Stimulated activated CD4-positive, alpha-beta T cell treated with anti-CD3 and anti-CD28 coated beads, Interleukin-1b, Interleukin-23, amount 100 ng/mL, for 24 hours (primary cell): ENCODE results near the gene GPSM1.

Experiments
- DNase-seq, 4 experiments: peaks; one replicate each; pipeline ENCODE4 v3.0.0-alpha.2; 2020; ENCODE audit warnings: low read depth in 4 of 4, low spot score in 1 of 4

Gene GPSM1

GRCh38 chr9:136290508-136291000, 36.8 kb upstream of the GPSM1 start:
- no peak for DNase-seq

GRCh38 chr9:136291306-136292025, 35.9 kb upstream of the GPSM1 start:
- DNase-seq: no peak

GRCh38 chr9:136292026-136292538, 35.3 kb upstream of the GPSM1 start:
- no peak for DNase-seq

- DNase-seq: no peak
These were observed 34.5 kb upstream of the GPSM1 start for GRCh38 chr9:136292591-136293448.

GRCh38 chr9:136293476-136294077, 33.8 kb upstream of the GPSM1 start:
- no peak for DNase-seq

GRCh38 chr9:136294437-136294836, 32.9 kb upstream of the GPSM1 start:
- no peak for DNase-seq

- no peak for DNase-seq
These were observed 32.3 kb upstream of the GPSM1 start for GRCh38 chr9:136295055-136295454.

GRCh38 chr9:136295542-136296433, 31.6 kb upstream of the GPSM1 start:
- DNase-seq: no peak

GRCh38 chr9:136296434-136297015, 30.8 kb upstream of the GPSM1 start:
- no peak for DNase-seq

GRCh38 chr9:136297016-136297691, 30.2 kb upstream of the GPSM1 start:
- no peak for DNase-seq

- DNase-seq: no peak
These were observed 29.3 kb upstream of the GPSM1 start for GRCh38 chr9:136297766-136298735.

GRCh38 chr9:136299116-136299515, 28.2 kb upstream of the GPSM1 start:
- DNase-seq: no peak

- no peak for DNase-seq
These were observed 27.8 kb upstream of the GPSM1 start for GRCh38 chr9:136299541-136299940.

- DNase-seq: no peak
These were observed 27.3 kb upstream of the GPSM1 start for GRCh38 chr9:136300016-136300545.

GRCh38 chr9:136300866-136301265, 26.5 kb upstream of the GPSM1 start:
- DNase-seq: no peak

GRCh38 chr9:136302527-136302926, 24.8 kb upstream of the GPSM1 start:
- no peak for DNase-seq

GRCh38 chr9:136303066-136303824, 24.1 kb upstream of the GPSM1 start:
- no peak for DNase-seq
